ENCODE results near the gene F7.

DNA sequence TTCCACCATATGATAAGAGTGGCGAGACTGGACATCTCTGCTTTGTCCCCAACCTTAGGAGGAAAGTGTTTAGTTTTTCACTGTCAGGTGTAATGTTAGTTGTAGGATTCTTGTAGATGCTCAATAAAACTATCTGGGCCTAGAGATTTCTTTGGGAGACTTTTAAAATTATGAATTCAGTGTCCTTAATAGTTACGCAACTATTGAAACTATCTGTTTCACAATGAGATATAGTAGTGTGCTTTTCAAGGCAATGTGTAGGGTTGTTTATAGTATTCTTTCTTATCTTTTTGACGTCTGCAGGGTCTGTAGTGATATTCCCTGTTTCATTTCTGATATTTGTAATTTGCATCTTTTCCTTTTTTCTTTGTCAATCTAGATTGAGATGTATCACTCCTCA is 33.2 kb upstream of the F7 start:
- no peak for TF ChIP-seq ZBTB7A (IDR thresholded peaks at IDR 0.05; ENCODE audit: low read depth)
- no peak for TF ChIP-seq EP300 (IDR thresholded peaks at IDR 0.05; ENCODE audit: borderline replicate concordance)

Measured in Ishikawa (cell line).